CD8-positive, alpha-beta memory T cell (primary cell): ENCODE data around the gene MACROD2. TPM values are rescaled to one million over a fixed set of nuclear protein-coding genes. Genes with fewer than 3 reads are reported as not detected.

ENCODE experiments used
- CTCF ChIA-PET: fragments of 350-600 bp; sonication (Branson Sonifier 250); formaldehyde crosslinking; loops from one replicate; lab custom pipeline; 2021; ENCODE audit warnings: antibody characterized with exemption; lab: Charles Lee
- POLR2A ChIA-PET: fragments of 350-600 bp; sonication (Branson Sonifier 250); formaldehyde crosslinking; loops from one replicate; lab custom pipeline; 2021; ENCODE audit warnings: antibody characterized with exemption; lab: Charles Lee
- DNase-seq, 5 donors: peaks; one replicate each; pipeline versions ENCODE4 v3.0.0 to v3.0.0-alpha.2; 2020 to 2022; ENCODE audit warnings: mixed read lengths in 1 of 5
- H3K27ac ChIP-seq: one replicate; pipeline ENCODE4 v1.7.0; 2013; ENCODE audit warnings: low read depth, mild to moderate bottlenecking, low read length, moderate library complexity
- H3K27me3 ChIP-seq: 2 replicates; pipeline ENCODE4 v1.7.0; 2013; ENCODE audit warnings: low read length, mild to moderate bottlenecking; ENCODE audit not compliant: insufficient read depth, poor library complexity, severe bottlenecking
- H3K36me3 ChIP-seq: 2 replicates; pipeline ENCODE4 v1.7.0; 2013; ENCODE audit warnings: mild to moderate bottlenecking, low read length, moderate library complexity; ENCODE audit not compliant: insufficient read depth
- H3K4me1 ChIP-seq: 2 replicates; pipeline ENCODE4 v1.7.0; 2013; ENCODE audit warnings: mild to moderate bottlenecking, low read length, moderate library complexity; ENCODE audit not compliant: insufficient read depth
- H3K4me3 ChIP-seq: 2 replicates; pipeline ENCODE4 v1.7.0; 2013; ENCODE audit warnings: mild to moderate bottlenecking, low read length
- H3K9me3 ChIP-seq: 2 replicates; pipeline ENCODE4 v1.7.0; 2013; ENCODE audit warnings: mild to moderate bottlenecking, low read length
- H3K27ac Mint-ChIP-seq, 8 donors: one replicate each; pipeline ENCODE4 v1.8.0; 2020 to 2021; ENCODE audit warnings: mixed read lengths in 8 of 8, mild to moderate bottlenecking in 6 of 8, inconsistent platforms in 3 of 8, moderate library complexity in 3 of 8
- H3K27me3 Mint-ChIP-seq, 2 donors: one replicate each; pipeline ENCODE4 v1.8.0; 2020 to 2021; ENCODE audit warnings: mixed read lengths in 2 of 2, mild to moderate bottlenecking in 1 of 2, moderate library complexity in 1 of 2
- H3K36me3 Mint-ChIP-seq, 3 donors: one replicate each; pipeline ENCODE4 v1.8.0; 2020 to 2021; ENCODE audit warnings: mixed read lengths in 3 of 3, inconsistent platforms in 1 of 3, mild to moderate bottlenecking in 1 of 3
- H3K4me1 Mint-ChIP-seq, 3 donors: one replicate each; pipeline ENCODE4 v1.8.0; 2020 to 2021; ENCODE audit warnings: mixed read lengths in 3 of 3, inconsistent platforms in 1 of 3, mild to moderate bottlenecking in 1 of 3
- H3K4me3 Mint-ChIP-seq, 7 donors: one replicate each; pipeline ENCODE4 v1.8.0; 2020 to 2021; ENCODE audit warnings: mixed read lengths in 7 of 7, mild to moderate bottlenecking in 6 of 7, moderate library complexity in 4 of 7, inconsistent platforms in 2 of 7
- H3K9me3 Mint-ChIP-seq, 5 donors: one replicate each; pipeline ENCODE4 v1.8.0; 2020 to 2022; ENCODE audit warnings: mixed read lengths in 5 of 5, mild to moderate bottlenecking in 3 of 5, moderate library complexity in 2 of 5, inconsistent platforms in 1 of 5
- polyA plus RNA-seq: library from polyadenylated mRNA; unstranded; fragments of 300-500 nt; fragmentation: Illumina TruSeq; gene quantifications from one replicate; pipeline ENCODE4 v1.2.3, GENCODE V29; 2021
- total RNA-seq, 2 experiments: library from RNA; stranded (reverse); gene quantifications; one replicate each; pipeline ENCODE4 v1.2.3, GENCODE V29; 2021

MACROD2 gene
- total and polyA plus RNA-seq, 3 experiments from 2014 or later = not detected

- no peak overlapping the region for H3K27ac Mint-ChIP-seq
- CTCF ChIA-PET = no interaction called here
- Histone ChIP-seq H3K4me1 (no peaks in the 10 kb centered on the region), H3K27me3 (no peaks in the 10 kb centered on the region), H3K9me3 (no peaks in the 10 kb centered on the region), H3K4me3 (no peak overlapping the region), H3K36me3 (no peaks in the 10 kb centered on the region), H3K27ac (no peak overlapping the region)
- H3K4me1 Mint-ChIP-seq = no peaks in the 10 kb centered on the region
- no peaks in the 10 kb centered on the region for H3K36me3 Mint-ChIP-seq
- no peak overlapping the region for H3K4me3 Mint-ChIP-seq
- H3K27me3 Mint-ChIP-seq = peaks cover 0 to 1% of the 10 kb centered on the region in 2 donors
- no peak for DNase-seq
- H3K9me3 Mint-ChIP-seq = peaks cover 0 to 17% (median 5%) of the 10 kb centered on the region in 5 donors
- POLR2A ChIA-PET = no interaction called here
These were observed 1571.9 kb downstream of the MACROD2 start for GRCh38 chr20:15567219-15567618.

GRCh38 chr20:15570156-15570555, 1574.8 kb downstream of the MACROD2 start:
- Histone ChIP-seq H3K9me3 (no peaks in the 10 kb centered on the region), H3K36me3 (no peaks in the 10 kb centered on the region), H3K4me3 (no peak overlapping the region), H3K27me3 (no peaks in the 10 kb centered on the region), H3K4me1 (no peaks in the 10 kb centered on the region), H3K27ac (no peak overlapping the region)
- no peak for DNase-seq
- Mint-ChIP-seq H3K36me3 (no peaks in the 10 kb centered on the region), H3K4me1 (no peaks in the 10 kb centered on the region), H3K4me3 (no peak overlapping the region), H3K27ac (no peak overlapping the region), H3K9me3 (peaks cover 0 to 15% (median 5%) of the 10 kb centered on the region in 5 donors), H3K27me3 (peaks cover 0 to 1% of the 10 kb centered on the region in 2 donors)
- POLR2A ChIA-PET = no interaction called here
- CTCF ChIA-PET = no interaction called here

- H3K27me3 Mint-ChIP-seq = peaks cover 0 to 1% of the 10 kb centered on the region in 2 donors
- ChIA-PET CTCF (no interaction called here), POLR2A (no interaction called here)
- Histone ChIP-seq H3K27ac (no peak overlapping the region), H3K4me3 (no peak overlapping the region), H3K36me3 (no peaks in the 10 kb centered on the region), H3K9me3 (no peaks in the 10 kb centered on the region), H3K27me3 (no peaks in the 10 kb centered on the region), H3K4me1 (no peaks in the 10 kb centered on the region)
- DNase-seq = no peak
- no peaks in the 10 kb centered on the region for H3K4me1 Mint-ChIP-seq
- H3K27ac Mint-ChIP-seq = no peak overlapping the region
- no peak overlapping the region for H3K4me3 Mint-ChIP-seq
- H3K36me3 Mint-ChIP-seq = no peaks in the 10 kb centered on the region
- H3K9me3 Mint-ChIP-seq = peaks cover 0 to 15% (median 5%) of the 10 kb centered on the region in 5 donors
These were observed 1575.7 kb downstream of the MACROD2 start for GRCh38 chr20:15571056-15571455.

- no peaks in the 10 kb centered on the region for H3K27me3 ChIP-seq
- H3K36me3 ChIP-seq = no peaks in the 10 kb centered on the region
- no peak overlapping the region for H3K4me3 Mint-ChIP-seq
- H3K4me1 Mint-ChIP-seq = no peaks in the 10 kb centered on the region
- H3K9me3 Mint-ChIP-seq = peaks cover 0 to 8% (median 2%) of the 10 kb centered on the region in 5 donors
- ChIA-PET POLR2A (no interaction called here), CTCF (no interaction called here)
- H3K36me3 Mint-ChIP-seq = no peaks in the 10 kb centered on the region
- DNase-seq = no peak
- H3K27ac ChIP-seq = no peak overlapping the region
- H3K27ac Mint-ChIP-seq = no peak overlapping the region
- no peak overlapping the region for H3K4me3 ChIP-seq
- H3K9me3 ChIP-seq = no peaks in the 10 kb centered on the region
- no peaks in the 10 kb centered on the region for H3K27me3 Mint-ChIP-seq
- H3K4me1 ChIP-seq = no peaks in the 10 kb centered on the region
These were observed 1579.9 kb downstream of the MACROD2 start for GRCh38 chr20:15575255-15575654.

GRCh38 chr20:15576411-15576810, 1581.1 kb downstream of the MACROD2 start:
- no peaks in the 10 kb centered on the region for H3K27me3 Mint-ChIP-seq
- H3K4me1 Mint-ChIP-seq = no peaks in the 10 kb centered on the region
- H3K9me3 Mint-ChIP-seq = peaks cover 0 to 7% (median 3%) of the 10 kb centered on the region in 5 donors
- Histone ChIP-seq H3K27ac (no peak overlapping the region), H3K4me3 (no peak overlapping the region), H3K27me3 (no peaks in the 10 kb centered on the region), H3K36me3 (no peaks in the 10 kb centered on the region), H3K9me3 (no peaks in the 10 kb centered on the region), H3K4me1 (no peaks in the 10 kb centered on the region)
- CTCF ChIA-PET = no interaction called here
- no peak overlapping the region for H3K27ac Mint-ChIP-seq
- DNase-seq = no peak
- POLR2A ChIA-PET = no interaction called here
- no peaks in the 10 kb centered on the region for H3K36me3 Mint-ChIP-seq
- no peak overlapping the region for H3K4me3 Mint-ChIP-seq

- Mint-ChIP-seq H3K4me1 (no peaks in the 10 kb centered on the region), H3K4me3 (no peak overlapping the region), H3K9me3 (peaks cover 0 to 7% (median 5%) of the 10 kb centered on the region in 5 donors), H3K36me3 (no peaks in the 10 kb centered on the region), H3K27ac (no peak overlapping the region), H3K27me3 (no peaks in the 10 kb centered on the region)
- Histone ChIP-seq H3K9me3 (no peaks in the 10 kb centered on the region), H3K36me3 (no peaks in the 10 kb centered on the region), H3K4me1 (no peaks in the 10 kb centered on the region), H3K4me3 (no peak overlapping the region), H3K27me3 (no peaks in the 10 kb centered on the region), H3K27ac (no peak overlapping the region)
- POLR2A ChIA-PET = no interaction called here
- CTCF ChIA-PET = no interaction called here
- no peak for DNase-seq
These were observed 1582.8 kb downstream of the MACROD2 start for GRCh38 chr20:15578113-15578512.

- Mint-ChIP-seq H3K27me3 (no peaks in the 10 kb centered on the region), H3K36me3 (no peaks in the 10 kb centered on the region), H3K4me1 (no peaks in the 10 kb centered on the region), H3K9me3 (peaks cover 0 to 7% (median 5%) of the 10 kb centered on the region in 5 donors), H3K27ac (no peak overlapping the region), H3K4me3 (no peak overlapping the region)
- Histone ChIP-seq H3K27ac (no peak overlapping the region), H3K9me3 (no peaks in the 10 kb centered on the region), H3K36me3 (no peaks in the 10 kb centered on the region), H3K4me3 (no peak overlapping the region), H3K27me3 (no peaks in the 10 kb centered on the region), H3K4me1 (no peaks in the 10 kb centered on the region)
- POLR2A ChIA-PET = no interaction called here
- CTCF ChIA-PET = no interaction called here
- no peak for DNase-seq
These were observed 1584.4 kb downstream of the MACROD2 start for GRCh38 chr20:15579688-15580087.

- H3K4me3 Mint-ChIP-seq = no peak overlapping the region
- H3K9me3 Mint-ChIP-seq = peaks cover 0 to 10% (median 7%) of the 10 kb centered on the region in 5 donors
- Histone ChIP-seq H3K27me3 (no peaks in the 10 kb centered on the region), H3K4me3 (no peak overlapping the region), H3K36me3 (no peaks in the 10 kb centered on the region), H3K27ac (no peak overlapping the region), H3K4me1 (no peaks in the 10 kb centered on the region), H3K9me3 (no peaks in the 10 kb centered on the region)
- no peak overlapping the region for H3K27ac Mint-ChIP-seq
- ChIA-PET CTCF (no interaction called here), POLR2A (no interaction called here)
- no peak for DNase-seq
- H3K27me3 Mint-ChIP-seq = no peaks in the 10 kb centered on the region
- no peaks in the 10 kb centered on the region for H3K36me3 Mint-ChIP-seq
- H3K4me1 Mint-ChIP-seq = no peaks in the 10 kb centered on the region
These were observed 1586.9 kb downstream of the MACROD2 start for GRCh38 chr20:15582146-15582760.
